GM12874 (cell line): ENCODE measurements around the gene FAM228B.

ENCODE experiments used
- TF ChIP-seq, protein P1 (sequence below): IDR thresholded peaks from 2 replicates; pipeline ENCODE4 v1.5.1; 2011; ENCODE audit warnings: low read depth, mild to moderate bottlenecking, control low read depth, low read length, moderate library complexity; ENCODE audit not compliant: insufficient read depth

Gene FAM228B

DNA sequence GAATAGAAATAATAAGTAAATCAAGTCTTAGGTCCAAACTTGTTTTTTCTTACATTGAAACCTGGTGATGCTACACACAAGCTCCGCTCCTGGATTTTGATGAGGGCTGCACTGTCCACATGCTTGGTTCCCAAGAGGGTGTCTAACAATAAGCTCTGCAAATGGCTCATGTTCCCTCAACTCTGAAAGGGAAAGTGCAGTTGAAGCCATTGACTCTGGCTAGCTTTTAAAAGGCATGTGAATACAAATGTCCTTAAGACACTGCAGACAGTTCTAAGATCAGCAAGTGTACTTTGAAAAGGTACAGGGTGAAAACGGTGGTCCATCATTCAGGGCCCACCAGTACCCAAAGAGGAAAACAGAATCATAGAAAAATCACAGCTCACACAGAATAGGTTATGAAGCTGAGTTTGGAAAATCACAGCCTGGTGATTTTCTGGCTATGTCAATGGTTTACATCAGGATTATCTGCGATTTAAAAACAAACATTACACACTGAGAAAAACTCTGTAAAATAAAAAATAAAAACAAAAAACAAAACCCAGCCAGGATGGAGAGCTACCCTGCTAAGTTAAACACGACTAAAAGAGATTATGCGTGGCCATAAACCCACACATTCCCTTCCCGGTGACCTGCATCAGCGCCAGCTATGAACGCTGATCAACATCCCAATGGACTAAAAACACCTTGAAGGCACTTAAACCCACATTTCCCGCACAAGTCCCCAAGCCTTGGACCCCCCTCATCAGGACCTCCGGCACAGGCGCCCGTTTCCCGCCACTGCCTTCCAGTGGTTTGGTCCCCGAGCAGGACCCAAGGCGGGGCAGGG lies 689 bp upstream of the FAM228B start:
- TF ChIP-seq, protein P1, sequence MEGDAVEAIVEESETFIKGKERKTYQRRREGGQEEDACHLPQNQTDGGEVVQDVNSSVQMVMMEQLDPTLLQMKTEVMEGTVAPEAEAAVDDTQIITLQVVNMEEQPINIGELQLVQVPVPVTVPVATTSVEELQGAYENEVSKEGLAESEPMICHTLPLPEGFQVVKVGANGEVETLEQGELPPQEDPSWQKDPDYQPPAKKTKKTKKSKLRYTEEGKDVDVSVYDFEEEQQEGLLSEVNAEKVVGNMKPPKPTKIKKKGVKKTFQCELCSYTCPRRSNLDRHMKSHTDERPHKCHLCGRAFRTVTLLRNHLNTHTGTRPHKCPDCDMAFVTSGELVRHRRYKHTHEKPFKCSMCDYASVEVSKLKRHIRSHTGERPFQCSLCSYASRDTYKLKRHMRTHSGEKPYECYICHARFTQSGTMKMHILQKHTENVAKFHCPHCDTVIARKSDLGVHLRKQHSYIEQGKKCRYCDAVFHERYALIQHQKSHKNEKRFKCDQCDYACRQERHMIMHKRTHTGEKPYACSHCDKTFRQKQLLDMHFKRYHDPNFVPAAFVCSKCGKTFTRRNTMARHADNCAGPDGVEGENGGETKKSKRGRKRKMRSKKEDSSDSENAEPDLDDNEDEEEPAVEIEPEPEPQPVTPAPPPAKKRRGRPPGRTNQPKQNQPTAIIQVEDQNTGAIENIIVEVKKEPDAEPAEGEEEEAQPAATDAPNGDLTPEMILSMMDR, result no peak

DNA sequence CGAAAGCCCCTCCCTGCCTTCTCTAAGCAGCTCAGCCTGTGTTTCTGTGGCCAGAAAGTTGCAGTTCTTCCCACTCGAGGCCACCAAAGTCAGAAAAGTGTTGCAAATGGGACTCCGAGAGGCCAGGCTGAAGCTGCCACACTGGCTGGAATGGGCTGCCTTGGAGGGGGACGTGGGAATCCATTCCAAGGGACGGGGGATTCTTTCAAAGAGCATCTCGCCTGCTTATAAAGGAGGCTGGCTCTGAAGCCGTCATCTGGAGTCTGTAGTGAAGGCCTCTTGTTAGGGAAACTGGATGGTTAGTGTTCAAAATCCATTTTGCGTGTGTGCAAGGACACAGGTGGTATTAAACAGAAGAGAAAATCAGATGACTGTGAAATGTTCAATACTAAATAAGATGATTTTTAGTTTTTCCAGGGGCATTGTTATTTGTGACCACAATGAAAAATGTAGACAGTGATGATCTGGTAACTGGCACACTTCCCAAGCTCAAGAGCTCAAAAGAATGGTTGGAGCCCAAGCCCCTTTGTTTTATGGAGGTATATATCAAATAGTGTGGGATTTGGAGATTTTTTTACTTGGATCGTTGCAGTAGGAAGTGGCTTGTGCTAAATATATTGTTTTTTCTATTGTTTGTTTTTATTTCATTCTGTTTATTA lies 782 bp downstream of the FAM228B start:
- TF ChIP-seq, protein P1, result no peak

DNA sequence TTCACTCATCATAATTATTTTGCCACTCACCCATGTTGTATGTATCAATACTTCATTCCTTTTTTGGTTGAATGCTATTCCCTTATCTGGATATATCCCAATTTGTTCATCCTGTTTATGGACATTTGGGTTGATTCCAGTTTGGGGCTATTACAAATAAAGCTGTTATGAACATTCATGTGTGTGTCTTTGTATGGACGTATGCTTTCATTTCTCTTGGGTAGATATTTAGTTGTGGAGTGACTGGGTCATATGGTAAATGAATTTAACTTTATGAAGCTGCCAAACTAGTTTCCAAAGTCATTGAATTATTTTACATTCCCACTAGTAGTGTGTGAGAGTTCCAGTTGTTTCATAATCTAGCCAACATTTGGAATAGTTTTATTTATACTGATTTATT lies 2.7 kb downstream of the FAM228B start:
- TF ChIP-seq, protein P1, result no peak

DNA sequence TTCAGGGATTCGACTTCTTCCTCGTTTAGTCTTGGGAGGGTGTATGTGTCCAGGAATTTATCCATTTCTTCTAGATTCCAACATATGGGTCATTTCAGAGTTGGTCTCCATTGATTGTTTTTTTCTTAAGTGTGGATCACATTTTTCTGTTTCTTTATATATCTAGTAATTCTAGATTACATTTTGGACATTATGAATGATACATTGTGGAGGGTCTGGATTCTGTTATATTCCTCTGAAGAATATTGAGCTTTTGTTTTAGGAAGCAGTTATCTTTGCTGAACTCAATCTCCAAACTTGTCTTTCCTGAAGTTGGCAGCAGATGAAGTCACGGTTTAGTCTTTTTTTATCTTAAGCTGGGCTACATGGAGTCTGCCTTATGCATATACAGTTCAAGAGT lies 9.3 kb downstream of the FAM228B start:
- TF ChIP-seq, protein P1, result no peak

DNA sequence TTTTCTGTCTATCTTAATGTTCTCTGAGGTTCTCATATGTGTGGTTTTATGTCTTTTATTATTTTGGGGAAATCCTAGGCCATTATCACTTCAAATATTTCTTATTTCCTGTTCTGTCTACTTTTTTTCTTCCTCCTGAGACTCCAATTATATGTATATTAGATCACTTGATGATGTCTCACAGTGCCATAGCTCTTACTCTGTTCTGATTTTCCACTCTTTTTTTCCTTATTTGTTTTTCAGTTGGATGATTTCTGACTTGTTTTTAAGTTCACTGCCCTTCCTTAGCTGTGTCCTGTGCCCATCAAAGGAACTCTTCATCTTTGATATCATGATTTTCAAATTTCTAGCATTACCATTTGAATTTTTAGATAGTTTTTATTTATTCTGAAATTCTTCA lies 24.1 kb downstream of the FAM228B start:
- TF ChIP-seq, protein P1, result no peak

DNA sequence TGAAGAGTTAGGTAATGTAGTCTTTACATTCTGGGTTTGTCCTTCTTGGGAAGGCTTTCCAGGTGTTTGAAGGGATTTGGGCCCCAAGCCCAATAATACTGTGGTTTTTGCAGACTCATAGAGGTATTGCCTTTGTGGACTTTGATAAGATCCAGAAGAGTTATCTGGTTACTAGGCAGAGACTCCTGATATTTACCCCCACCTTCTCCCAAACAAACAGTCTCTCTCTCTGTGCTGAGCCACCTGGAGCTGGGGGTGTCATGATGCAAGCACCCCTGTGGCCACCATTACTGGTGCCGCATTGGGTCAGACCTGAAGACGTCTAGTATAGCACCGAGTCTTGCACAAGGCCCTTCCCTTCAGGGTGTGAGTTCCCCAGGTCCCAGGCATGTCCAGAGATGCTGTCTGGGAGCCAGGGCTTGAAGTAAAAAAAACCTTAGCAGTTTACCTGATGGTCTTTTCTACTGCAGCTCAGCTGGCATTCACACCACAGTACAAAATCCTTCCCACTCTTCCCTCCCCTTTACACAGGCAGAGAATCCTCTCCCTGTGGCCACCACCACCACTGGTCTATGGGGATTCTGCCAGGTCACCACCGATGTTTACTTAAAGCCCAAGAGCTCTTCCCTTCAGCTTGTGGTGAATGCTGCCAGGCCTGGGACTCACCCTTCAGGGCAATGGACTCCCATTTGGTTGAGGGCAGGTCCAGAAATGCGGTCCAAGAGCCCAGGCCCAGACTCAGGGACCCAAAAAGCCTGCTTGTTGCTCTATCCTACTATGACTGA lies 29.3 kb downstream of the FAM228B start:
- TF ChIP-seq, protein P1, result no peak

DNA sequence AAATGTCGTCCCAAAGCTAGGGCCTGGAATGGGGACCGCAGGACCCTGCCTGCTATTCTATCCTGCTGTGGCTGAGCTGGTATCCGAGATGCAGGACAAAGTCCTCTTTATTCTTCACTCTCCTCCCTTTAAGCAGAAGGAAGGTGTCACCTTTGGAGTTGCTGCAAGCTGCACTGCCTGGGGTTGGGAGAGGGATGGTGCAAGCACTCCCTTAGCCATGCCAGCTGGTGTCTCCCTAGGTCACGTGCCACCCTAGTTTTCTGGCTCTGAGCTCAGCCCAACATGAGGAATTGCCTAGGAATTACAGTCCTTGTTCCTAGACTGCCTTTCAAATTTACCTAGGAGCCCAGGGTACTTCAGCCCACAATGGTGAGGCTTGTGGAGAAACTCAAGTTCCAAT lies 30.2 kb downstream of the FAM228B start:
- TF ChIP-seq, protein P1, result no peak
